Coronary artery (tissue), 2 donors: ENCODE measurements around the gene ATP13A4.

ENCODE experiments used
- DNase-seq: peaks from one replicate; pipeline ENCODE4 v3.0.0-alpha.2; 2017; ENCODE audit warnings: low spot score
- H3K27ac ChIP-seq, 2 donors: fragments of 200-600 bp; sonication (generic); one replicate each; pipeline ENCODE4 v1.5.1; 2016 to 2019
- H3K4me3 ChIP-seq: fragments of 200-600 bp; sonication (generic); 2 replicates; pipeline ENCODE4 v1.5.1; 2016; ENCODE audit warnings: mild to moderate bottlenecking, moderate library complexity
- CTCF ChIP-seq: fragments of 200-600 bp; sonication (generic); IDR thresholded peaks from one replicate; pipeline ENCODE4 v1.5.1; 2019; ENCODE audit warnings: antibody characterized with exemption

Gene ATP13A4

DNA sequence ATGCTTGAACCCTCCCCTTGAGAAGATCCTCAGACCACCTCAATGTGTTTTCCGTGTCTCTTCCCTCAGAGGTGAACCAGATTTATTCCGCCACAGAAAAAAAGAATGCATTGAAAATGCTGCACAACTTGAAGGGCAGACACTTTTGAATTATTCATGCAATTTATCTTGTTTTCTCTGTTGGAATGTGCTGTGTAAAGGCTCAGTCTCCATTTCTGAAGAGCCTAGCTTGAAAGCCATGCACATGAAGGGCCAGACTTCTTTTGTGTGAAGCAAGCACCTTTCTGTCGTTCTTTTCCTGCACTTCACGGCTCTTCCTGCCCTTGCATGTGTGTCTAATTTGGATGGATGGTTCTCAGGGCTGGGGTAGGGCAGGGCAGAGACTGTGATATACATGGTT is 97.2 kb downstream of the ATP13A4 start:
- Histone ChIP-seq H3K27ac (no peak overlapping the region), H3K4me3 (no peak overlapping the region)
- no peak for TF ChIP-seq CTCF
- DNase-seq, result no peak

GRCh38 chr3:193452338-193452737 is 102.4 kb downstream of the ATP13A4 start:
- no peak overlapping the region for H3K4me3 ChIP-seq
- H3K27ac ChIP-seq, result no peak overlapping the region
- TF ChIP-seq CTCF, result no peak
- DNase-seq, result no peak

DNA sequence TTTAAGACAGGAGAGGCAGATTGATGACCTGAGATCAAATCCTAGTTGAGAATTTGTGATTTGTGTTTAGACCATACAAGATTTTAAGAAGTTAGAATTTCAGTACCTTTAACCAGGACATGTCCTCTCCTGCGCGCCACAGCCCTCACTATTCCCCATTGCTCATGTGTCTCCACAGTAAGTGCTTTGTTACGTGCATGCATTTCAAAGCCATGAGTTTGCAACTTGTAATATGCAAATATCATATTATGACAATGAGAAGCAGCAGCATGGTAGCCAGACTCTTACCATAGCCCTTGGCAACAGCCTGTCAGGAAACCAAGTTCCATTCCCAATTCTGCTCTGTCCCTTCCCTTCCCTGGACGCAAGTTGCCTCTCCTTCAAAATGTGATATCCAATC is 102.8 kb downstream of the ATP13A4 start:
- no peak for TF ChIP-seq CTCF
- DNase-seq, result no peak
- no peak overlapping the region for H3K4me3 ChIP-seq
- H3K27ac ChIP-seq, result no peak overlapping the region

GRCh38 chr3:193446965-193447602 is 107.6 kb downstream of the ATP13A4 start:
- no peak for DNase-seq
- Histone ChIP-seq H3K27ac (no peak overlapping the region), H3K4me3 (no peak overlapping the region)
- no peak for TF ChIP-seq CTCF

- Histone ChIP-seq H3K4me3 (no peak overlapping the region), H3K27ac (no peak overlapping the region)
- no peak for DNase-seq
- TF ChIP-seq CTCF, result no peak
Measured at GRCh38 chr3:193439423-193439822, 115.3 kb downstream of the ATP13A4 start.

DNA sequence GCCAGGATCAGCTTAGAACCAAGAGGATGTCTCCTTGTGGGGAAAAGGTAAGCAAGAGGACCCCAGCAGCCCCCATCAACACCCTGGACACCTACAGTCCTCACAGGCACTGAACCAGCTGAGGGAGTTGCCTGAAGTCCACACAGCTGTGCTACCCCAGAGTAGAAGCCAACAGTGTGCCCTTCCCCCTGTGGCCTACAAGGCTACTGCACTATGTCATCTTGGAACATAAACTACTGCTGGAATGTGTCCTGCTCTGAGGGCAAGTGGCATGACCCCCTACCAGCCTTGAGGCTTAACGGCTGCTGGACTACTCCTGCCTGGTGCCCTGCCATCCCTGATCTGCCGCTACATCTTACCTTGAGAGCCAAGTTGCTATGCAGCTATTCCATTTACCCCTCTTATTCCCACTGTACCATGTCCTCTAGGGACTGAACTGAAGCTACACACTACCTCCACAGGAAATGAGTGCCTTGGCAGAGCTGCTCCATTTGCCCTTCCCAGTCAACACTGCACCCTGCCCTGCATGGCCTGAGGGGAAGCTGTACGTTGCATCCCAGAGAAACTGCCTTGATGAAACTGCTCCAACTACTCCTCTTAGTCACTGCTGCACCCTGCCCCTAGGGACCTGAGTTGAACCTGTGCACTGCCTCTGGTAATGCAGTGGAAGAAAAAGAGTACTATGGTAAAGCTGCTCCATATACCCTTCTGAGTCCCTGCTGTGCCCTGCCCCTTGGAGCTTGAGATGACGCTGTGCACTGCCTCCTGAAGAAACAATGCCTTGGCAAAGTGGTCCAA is 135.9 kb downstream of the ATP13A4 start:
- no peak for DNase-seq
- no peak for TF ChIP-seq CTCF

GRCh38 chr3:193416629-193417028 is 138.1 kb downstream of the ATP13A4 start:
- H3K4me3 ChIP-seq, result no peak overlapping the region
- no peak for TF ChIP-seq CTCF
- no peak overlapping the region for H3K27ac ChIP-seq
- DNase-seq, result no peak

More for the DNA sequence above, 135.9 kb downstream of the ATP13A4 start:
- Histone ChIP-seq H3K27ac (no peak overlapping the region), H3K4me3 (no peak overlapping the region)
